Measurements from ENCODE around the gene MYO18A.
A peak's percentile ranks its signal among the peaks of the same experiment; 100 is the strongest.
"Not testable (repeated sequence)": the region's sequence is repeated elsewhere in the genome, so short reads cannot be mapped to it uniquely, and the experiment has no call there.

MYO18A gene

DNA sequence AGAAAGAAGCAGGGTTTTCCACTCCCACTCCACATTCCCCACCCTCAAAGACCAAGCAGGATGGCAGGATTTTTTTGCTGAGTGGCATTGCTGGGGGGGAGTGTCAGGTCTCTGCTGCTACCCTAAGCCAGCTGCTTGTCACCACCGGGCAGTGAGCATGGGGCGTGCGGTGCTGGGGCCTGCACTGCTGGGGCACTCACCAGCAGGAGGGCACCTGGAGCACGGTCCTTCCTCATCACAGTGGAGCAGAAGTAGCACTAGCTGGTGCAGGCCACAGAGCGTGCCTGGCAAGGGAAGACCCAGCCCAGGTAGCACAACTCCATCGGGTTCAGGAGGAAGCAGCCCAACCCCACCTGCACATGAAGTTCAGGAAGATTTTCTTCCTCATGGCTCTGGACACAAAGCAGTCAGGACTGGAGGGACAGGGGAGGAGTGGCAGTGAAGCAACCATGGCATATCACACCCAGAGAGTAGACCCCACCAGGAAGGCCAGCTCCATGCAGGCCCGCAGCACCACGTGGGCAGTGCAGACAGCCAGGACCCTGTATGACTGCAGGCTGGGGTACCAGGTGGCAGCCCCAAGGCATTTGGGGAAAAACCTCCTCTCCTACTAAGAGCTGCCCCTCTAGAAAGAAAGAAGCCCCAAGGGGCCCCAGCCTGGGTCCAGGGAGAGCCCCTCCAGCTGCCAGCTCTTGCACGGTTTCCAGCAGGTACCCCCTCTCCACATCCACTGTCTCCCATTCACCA is 16.7 kb upstream of the MYO18A start:
- no peak for DNase-seq (ENCODE audit: low read depth in 2 of 2)

DNA sequence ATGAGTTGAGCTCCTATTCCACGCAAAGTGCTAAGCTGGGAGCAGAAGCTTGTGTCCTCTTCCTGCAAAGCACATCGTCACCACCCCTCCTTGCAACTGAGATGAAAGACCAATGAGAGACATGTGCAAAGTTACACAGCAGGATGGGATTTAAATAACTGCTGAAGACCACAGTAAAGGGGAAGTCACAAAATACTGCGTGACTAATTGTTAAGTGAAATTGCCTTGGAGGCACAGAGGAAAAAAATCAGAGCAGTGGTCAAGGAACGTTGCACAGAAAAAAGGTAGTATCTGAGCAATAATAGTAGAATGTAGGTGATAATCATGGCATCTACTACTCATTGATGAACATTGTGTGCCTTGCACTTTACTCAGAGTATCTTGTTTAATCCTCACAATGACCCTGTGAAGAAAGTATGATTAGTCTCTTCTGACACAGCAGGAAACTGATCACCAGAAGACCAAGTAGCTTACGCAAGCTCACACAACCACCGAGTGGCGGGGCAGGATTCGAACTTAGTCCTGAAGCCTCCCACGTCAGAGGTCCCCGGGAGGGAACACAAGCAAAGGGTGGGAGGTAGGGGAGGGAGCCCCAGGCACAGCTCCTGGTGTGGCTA is 15.4 kb upstream of the MYO18A start:
- DNase-seq (ENCODE audit: low read depth in 2 of 2): no peak

DNA sequence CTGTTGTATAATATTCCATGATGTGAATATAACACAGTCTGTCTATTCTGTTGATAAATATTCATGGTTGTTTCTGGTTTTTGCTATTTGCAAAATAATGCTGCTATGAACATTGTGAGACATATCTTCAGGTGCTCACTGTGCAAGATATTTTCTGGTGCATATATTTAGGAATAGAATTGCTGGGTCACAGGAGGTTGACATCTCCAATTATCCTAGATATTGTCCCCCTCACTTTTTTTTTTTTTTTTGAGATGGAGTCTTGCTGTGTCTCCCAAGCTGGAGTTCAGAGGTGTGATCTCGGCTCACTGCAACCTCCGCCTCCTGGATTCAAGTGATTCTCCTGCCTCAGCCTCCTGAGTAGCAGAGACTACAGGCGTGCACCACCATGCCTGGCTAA is 14.5 kb upstream of the MYO18A start:
- DNase-seq (ENCODE audit: low read depth in 2 of 2): no peak

DNA sequence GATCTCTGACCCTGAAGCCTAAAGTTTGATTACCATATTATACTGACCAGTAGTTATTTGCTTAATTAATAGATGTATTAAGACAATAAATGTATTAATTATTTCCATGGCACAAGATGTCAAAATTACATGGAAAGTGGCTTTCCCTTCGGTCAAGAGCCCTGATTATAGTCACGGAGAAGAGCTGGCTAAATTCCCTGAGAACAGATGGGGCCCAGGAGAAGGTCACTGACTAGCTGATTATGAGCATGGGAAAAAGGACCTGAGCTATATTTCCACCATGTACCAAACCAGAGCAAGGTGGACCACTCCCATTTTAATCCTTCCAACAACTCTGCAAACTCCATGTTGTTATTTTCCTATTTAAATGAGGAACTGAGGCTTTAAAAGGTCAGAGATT is 12.9 kb upstream of the MYO18A start:
- no peak for DNase-seq (ENCODE audit: low read depth in 2 of 2)

DNA sequence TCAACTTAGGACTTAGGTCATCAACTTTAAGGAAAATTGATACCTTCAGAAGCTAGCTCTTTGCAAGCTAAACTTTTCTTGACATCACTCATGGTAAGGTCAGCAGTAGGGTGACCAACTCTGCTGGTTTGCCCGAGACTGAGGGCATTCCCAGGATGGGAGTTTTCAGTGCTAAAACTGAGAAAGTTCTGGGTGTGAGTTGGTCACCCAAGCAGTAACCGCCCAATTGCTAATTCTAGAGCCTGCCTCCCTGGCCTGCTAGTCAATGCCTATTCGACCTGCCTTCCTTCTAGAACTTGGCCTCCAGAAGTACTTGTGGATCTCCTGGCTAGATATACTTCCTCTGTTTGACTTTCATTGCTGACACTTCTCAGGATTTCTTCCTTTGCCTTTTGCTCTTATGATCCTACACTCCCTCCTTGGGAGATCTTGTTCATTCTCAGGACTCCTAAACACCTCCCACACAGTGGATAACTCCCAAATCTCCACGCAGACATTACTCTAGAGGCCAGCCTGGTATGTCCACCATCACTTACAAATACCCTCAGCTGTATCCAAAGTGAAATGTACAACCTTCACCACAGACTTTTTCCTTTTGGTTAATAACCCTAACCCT is 10.5 kb upstream of the MYO18A start:
- DNase-seq (ENCODE audit: low read depth in 2 of 2): no peak

DNA sequence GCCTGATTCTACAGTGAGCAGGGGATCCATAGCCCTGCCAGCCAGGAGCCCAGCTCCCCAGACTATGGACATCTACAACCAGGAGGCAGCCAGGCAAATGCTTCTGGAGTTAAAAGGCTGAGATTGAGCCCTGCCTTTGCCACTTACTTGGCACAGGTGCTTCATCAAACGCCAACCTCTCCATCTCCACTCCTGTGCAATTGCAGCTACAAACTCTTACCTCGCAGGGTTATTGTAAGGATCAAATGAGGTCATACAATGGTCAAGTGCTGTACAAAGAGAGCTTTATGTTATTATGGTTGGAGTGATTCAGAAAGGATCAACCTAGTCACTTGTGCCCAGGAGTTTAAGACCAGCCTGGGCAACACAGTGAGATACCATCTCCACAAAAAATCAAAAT is 9.8 kb upstream of the MYO18A start:
- no peak for DNase-seq (ENCODE audit: low read depth in 2 of 2)

DNA sequence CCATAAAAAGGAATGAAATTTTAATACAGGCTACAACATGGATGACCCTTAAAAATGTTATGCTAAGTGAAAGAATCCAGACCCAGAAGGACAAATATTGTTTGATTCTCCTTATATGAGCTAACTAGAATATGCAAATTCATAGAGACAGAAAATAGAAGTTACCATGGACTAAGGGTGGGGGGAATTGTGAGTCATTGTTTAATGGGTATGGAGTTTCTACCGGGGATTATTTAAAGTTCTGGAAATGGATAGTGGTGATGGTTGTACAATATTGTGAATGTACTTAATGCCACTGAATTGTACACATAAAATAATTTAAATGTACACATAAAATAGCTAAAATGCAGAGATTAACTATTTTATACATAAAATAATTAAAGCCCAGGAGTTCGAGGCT is 9.2 kb upstream of the MYO18A start:
- no peak for DNase-seq (ENCODE audit: low read depth in 2 of 2)

DNA sequence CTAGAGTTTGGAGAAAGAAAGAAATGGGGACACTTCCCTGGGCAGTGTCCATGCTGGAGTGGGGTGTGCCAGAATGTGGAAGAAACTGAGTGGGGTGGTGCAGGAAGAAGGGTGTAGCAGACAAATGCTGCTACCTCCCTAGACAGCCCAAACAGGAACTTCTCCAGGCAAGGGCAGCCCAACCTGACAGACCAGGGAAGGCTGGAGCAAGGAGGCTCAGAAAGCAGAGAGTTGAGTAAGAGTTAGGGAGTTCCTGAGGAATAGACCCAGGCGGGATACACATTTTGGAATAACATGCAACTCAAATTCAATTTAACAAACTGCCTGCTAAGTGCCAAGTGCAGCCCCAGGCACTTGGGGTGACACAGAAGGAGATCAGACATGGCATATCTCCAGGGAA is 1.0 kb upstream of the MYO18A start:
- DNase-seq (ENCODE audit: low read depth in 2 of 2): no peak

DNA sequence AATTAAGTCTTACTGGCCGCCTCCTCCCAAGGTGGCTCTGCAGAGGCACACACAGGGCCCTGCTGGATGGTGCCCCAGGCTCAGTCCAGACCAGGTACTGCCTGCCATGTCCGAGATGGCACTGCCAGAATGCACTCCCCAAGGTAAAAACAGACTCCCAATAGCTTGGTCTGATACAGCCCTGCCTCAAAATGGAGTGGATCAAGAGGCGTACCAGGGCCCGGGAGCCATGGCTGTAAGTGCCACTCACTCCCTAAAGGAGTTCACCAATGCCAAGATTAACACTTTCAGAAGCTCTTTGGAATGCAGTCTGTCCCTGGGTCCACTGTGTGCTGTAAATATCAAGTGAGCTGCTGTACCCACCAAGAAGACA is 576 bp upstream of the MYO18A start:
- no peak for DNase-seq (ENCODE audit: low read depth in 2 of 2)

DNA sequence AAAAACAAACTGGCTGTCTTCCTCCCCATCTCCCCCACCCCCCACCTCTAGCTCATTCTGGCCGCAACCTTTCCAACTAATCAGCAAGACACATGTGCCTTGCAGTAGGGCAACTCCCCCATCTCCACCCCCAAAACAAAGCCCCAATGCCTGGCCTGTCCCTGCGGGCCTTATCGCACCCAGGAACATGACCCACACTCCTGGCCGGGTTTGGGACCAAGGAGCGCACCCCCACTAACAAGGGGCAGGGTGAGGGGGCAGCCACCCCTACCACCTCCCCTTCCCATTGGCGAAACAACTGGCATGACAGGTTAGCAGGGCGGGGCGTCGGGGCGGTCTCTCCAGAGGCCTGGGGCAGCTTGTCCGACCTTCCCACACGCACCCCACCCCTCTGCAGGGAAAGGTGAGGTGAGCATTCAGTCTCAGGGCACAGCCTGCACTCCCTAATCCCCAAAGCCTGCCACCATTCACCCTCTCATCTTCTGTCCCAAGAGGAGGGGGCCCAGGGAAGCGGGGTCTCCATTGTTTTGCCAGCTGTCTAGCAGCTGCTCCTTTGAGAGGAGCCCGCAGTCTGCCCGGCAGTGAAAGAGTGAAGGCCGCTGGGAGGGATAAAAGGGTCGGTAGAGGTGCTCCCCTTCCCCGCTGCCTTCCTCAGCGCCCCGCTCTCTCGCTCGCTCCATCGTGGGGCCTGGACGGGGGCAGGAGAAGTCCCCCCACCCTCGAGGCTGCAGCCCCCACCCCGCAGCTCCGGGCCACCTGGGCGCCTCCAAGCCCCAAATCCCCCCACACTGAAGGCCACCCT is 765 bp downstream of the MYO18A start:
- no peak for DNase-seq (ENCODE audit: low read depth in 2 of 2)

DNA sequence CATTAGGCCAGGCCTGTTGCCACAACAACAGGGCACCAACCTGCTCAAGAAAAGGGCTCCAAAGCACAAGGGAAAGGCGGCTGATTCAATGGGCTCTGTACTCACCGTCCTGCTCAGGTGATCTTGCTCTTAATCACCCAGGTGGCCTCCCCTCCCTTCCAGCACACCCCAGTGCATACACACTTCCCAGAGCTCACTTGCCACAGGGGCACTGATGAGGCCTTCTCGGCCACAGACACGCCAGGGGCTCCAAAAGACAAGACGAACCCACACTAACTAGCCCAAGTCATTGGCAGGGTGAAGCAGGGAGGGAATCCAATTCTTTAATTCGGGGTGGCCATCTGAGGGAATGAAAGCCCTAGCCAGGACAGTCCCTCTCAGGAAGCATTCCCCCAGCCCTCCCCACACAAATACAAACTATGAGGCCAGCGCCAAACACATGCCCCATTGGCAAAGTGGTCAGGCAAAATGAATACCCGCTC is 1.4 kb downstream of the MYO18A start:
- no peak for DNase-seq (ENCODE audit: low read depth in 2 of 2)

DNA sequence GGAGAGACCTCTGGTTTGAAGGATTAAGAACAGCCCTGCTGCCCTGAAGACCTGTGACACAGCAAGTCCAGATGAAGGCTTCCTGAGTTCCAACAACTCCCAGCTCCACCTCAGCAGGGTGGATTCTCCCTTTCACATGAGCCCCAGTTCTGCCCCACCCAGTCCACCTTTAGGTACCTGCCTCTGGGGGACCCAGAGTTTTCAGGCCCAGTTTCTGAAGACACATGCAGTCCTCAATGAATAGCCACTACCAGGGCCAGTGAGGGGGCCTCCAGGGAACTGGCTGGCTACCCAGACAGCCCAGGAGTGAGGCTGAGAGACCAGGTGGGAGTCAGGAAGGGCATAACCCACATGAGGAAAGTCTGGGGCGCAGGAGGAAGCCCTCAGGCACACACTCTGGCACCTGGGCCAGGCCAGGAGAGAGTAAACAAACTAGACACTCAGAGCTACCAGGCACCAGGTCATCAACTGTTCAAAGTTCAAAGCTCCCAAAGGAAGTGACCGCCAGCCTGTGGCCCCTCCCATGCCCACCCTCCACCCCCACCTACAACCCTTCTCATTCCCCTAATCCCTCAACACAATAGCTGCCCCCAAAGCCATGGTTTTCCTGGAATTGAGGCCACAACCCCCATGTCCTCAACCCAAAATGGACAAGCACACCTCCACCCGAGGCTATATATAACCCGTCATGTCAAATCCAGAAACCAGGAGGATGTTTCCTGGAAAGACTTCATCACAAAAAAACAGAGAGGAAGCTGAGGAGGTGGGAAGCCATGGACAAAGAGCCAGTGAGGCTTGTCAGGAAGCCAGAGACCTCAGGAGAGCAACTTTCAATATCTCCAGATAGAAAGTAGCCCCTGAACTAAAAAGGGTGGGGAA is 2.1 kb downstream of the MYO18A start:
- DNase-seq (ENCODE audit: low read depth in 2 of 2): no peak

DNA sequence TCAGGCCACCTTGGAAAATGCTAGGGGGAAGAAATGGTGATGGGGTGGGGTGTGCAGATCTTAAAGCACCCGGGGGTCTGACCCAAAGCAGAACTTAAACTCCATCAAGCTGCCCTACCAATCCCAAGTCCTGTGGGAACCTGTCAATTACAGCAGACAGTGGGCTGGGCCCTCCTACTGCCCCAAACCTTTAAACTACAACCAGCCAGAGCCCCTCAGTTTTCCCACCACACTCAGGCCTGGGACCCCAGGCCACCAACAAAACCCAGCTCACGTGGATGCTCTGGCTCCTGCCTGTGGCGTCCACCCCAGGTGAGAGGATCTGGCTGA is 2.7 kb downstream of the MYO18A start:
- DNase-seq (ENCODE audit: low read depth in 2 of 2): no peak

DNA sequence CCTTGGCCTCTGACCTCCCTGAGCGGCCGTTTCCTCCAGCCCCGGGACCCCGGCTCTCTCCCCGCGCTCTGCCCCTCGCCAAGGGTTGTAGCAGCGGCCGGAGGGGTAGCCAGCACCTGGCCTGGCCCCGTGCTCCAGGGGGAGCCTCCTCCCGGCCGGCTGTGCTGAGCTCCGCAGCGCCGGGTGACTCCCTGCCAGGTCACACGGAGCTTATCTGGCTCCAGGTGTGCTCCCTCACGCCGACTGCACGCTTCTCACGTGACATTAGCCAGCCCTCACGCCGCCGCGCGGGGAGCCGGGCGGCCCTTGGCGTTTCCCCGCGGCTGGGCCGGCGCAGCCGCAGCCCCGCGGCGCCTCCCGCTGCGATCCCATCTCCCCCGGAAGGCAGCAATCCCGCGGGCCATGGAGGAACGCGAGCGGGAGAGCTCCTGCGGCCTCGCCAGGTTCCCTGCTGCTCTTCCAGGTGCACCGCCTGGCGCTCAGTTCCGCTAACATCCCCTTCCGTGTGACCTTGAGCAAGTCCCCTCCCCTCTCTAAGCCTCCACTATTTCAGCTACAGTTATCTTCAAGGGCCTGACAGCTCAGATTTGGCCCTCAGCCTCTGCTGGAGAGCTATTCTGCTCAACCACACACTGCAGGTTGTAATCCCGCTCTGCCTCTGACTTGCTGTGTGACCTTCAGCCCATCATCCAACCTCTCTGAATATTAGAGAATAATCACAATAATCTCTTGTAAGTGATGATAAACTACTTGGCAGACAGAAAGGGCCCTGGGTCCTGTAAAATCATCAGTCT is 3.4 kb downstream of the MYO18A start:
- peak; percentile 35 to 55 for DNase-seq (ENCODE audit: low read depth in 2 of 2)

DNA sequence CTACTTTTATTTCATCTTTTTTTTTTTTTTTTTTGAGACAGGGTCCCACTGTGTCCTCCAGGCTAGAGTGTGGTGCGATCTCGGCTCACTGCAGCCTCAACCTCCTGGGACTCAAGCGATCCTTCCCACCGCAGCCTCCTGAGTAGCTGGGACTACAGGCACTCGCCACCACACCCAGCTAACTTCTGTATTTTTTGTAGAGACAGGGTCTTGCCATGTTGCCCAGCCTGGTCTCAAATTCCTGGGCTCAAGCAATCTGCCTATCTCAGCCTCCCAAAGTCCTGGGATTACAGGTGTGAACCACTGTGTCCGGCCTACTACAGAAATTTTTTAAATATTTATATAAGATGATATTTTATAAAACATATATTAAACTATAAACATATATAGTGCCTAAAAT is 4.8 kb downstream of the MYO18A start:
- no peak for DNase-seq (ENCODE audit: low read depth in 2 of 2)

DNA sequence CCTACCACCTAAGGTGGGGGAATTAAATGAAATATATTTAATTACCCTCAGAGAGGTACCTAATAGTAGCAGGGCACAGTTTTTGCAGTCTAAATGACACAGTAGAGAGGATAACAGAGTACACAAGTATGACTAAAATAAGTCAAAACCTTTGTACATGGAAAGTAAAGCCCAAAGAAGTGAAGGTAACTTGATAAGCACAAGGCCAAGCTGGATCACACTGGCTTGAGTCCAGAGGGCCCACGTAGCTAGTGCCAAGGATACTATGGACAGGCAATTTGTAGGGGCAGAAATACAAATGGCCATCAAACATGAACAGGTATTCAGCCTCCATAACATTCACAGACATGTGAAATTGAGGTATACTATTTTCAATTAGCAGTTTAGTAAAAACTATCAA is 7.6 kb downstream of the MYO18A start:
- no peak for DNase-seq (ENCODE audit: low read depth in 2 of 2)

DNA sequence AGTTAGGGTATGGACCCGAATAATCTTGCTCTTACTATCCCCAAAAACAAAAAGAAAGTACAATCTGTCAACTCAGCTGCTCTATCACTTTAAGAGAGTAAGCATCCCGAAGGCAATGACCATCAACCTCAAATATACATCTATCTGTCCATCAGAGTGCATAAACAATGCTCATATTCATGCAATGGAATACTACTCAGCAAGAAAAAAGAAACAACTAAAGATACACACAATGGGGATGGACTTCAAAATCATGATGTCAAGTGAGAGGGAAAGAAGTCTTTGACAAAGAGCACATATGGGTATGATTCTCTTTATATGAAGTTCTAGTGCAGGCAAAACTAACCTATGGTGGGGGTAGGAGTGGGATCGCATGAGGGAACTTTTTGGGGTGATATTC is 9.5 kb downstream of the MYO18A start:
- no peak for DNase-seq (ENCODE audit: low read depth in 2 of 2)

DNA sequence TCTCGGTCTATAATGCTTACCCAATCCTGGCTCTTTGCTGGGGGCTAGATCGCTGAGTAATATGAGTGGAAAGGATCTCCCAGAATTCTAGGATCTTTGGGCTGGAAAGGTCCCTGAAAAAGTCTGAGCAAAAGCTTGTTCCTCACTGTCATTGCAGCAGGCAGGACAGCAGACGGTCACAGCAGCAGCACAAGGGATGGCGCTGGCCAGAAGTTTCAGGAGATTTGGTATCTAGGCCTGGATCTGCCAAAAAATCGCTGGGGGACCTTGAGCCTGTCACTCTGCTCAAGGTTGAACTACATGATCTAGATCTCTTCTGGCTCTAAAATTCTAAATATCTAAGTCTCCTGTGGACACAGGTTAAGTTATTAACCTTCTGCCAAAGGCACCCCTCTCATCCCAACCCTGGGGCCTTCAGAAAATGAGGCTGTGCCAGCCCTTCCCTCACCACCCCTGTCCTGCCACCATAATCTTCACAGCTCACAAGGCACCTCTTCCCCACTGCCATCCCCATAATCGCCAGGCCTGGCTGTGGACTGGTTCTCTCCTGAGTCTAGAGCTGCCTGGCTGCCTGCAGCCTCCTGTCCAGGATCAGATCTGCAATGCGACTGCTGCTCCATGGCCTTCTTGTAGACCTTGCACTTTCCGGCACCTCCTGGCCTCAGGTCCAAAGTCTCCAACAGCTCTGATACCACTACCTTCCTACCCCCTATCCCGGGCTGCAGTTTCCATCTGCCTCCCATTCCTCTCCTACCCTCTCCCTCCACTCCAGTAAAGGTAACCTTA is 10.2 kb downstream of the MYO18A start:
- no peak for DNase-seq (ENCODE audit: low read depth in 2 of 2)

DNA sequence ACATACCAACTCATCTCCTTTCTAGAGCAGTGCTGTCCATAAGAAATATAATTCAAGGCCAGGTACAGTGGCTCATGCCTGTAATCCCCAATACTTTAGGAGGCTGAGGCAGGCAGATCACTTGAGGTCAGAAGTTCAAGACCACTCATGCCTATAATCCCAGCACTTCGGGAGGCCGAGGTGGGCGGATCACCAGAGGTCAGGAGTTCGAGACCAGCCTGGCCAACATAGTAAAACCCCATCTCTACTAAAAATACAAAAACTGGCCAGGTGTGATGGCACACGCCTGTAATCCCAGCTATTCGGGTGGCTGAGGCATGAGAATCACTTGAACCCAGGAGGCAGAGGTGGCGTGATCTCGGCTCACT is 11.5 kb downstream of the MYO18A start:
- not testable (repeated sequence) for DNase-seq (ENCODE audit: low read depth in 2 of 2)

Data from stimulated activated CD4-positive, alpha-beta T cell treated with anti-CD3 and anti-CD28 coated beads, Interleukin-1b, Interleukin-23, amount 100 ng/mL, for 4 hours (primary cell).